GM18909 (cell line): Measurements from ENCODE around the gene KCNAB1.

ENCODE experiments used
- ATAC-seq: cut with Tn5 transposase; IDR thresholded peaks from one replicate; pipeline ENCODE4 v1.9.1; 2021; ENCODE audit warnings: mild to moderate bottlenecking; ENCODE audit not compliant: unreplicated experiment, poor library complexity

Gene KCNAB1

DNA sequence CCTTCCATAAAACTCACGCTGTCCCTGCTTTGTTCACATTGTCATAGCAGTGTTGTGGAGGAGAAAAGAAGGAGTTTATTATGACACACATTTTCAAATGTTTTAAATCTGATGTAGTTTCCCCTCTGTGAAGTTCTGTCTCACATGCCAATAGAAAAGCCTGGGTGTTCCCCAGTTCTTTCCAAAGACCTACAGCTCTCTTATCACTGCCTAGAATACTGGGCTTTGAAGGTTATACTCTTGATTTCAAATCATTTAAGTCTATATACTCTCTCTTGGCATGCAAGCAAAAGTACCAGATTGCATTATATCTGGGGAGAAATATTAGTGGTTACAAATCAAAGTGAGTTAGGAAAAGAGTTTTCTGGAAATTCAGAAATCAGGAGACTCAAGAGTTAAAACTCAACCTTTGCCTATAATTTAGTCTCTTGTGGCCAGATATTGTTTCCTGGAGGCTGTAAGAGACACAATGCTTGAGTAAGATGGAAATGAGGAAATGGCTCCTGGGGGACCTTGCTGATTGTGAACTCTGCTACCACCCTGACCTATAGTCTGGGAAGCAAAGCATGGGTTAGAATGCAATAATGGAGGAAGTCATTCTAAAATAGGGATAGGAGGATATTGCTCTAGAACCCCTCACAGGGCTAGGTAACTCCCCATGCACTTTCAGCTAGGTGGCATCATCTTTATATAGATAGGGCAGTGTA lies 182.8 kb downstream of the KCNAB1 start:
- no peak for ATAC-seq

GRCh38 chr3:156304406-156304805 lies 184.0 kb downstream of the KCNAB1 start:
- no peak for ATAC-seq

DNA sequence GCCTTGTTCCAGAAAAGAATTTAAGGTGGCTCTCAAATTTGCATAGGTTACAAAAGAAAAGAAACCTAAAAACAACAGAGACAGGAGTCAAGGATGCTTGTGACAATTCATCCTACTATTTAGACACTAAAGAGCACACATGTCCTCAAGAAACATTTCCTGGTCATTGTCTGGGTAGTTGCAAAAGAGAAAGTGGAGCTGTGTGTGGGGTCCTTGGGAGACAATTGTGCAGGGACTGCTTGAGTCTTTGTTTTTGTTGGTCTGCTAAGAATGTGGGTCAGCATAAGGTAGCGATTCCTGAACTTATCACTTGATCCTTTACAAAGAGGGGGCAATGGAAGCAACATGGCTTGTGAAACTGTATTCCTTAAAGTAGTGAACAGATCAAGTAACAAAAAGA lies 185.3 kb downstream of the KCNAB1 start:
- ATAC-seq: no peak

- ATAC-seq: no peak
These were observed 187.3 kb downstream of the KCNAB1 start for GRCh38 chr3:156307704-156308103.

DNA sequence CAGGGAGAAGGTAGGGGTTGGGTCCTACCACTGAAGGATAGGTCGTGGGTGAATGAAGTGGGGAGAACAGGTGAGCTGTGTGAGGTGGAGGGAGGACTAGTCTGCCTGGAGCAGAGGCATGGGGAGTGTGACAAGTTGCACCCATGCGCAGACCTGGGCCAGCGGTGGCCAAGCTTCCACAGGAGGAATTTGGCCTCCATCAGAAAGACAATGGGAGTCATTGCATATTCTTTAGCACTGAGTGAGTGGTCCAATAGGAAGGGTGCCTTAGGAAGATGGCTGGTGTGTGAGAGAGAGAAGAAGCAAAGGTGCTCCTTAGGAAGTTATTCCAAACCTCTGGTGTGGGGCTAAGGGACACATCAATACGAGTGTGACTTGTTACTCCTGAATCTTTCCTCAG lies 191.1 kb downstream of the KCNAB1 start:
- no peak for ATAC-seq

DNA sequence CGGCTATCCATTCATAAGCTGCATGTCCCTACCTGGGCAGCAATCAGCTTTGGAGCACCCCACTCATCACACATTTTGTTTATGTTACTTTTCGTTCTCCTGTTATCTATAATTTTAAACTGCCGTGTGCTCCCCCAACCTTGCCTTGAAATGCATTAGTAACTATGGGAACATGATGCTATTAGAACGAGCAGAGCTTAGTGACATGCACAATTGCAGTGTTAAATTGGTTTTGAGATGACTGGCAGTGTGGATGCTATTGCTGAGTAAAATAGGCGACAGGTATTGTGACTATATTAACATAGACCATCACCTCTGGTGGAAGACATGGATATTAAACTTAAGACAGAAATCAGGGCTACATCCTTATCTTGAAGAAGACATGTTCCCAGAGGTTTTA lies 191.6 kb downstream of the KCNAB1 start:
- no peak for ATAC-seq

- no peak for ATAC-seq
These were observed 195.7 kb downstream of the KCNAB1 start for GRCh38 chr3:156316076-156316475.

DNA sequence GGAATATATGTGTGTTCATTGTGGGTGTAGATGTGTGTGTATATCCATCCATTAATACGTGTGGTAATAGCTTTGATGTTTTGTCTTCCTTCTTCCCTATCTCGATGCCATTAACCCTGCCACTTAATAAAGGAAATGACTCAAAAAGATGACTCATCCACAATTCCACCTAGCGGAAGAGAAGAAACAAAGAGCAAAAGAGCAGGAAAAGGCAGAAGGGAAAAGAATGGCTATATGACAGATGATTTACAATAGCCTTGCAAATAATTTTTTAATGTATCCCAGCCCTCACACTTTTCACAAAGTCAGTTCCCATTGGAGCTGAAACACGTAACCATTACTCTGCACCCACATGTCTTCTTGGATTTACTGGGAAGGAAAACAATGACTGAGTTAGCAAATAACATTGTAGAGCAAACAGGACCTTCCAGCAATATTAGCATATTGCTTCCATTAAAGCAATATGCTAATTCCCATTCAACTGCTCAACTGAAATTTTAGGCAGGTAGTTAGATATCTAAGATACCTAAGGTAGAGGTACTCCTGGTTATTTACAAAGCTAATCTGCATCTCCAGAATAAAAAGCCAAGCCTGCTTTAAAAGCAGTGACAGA lies 197.2 kb downstream of the KCNAB1 start:
- no peak for ATAC-seq

DNA sequence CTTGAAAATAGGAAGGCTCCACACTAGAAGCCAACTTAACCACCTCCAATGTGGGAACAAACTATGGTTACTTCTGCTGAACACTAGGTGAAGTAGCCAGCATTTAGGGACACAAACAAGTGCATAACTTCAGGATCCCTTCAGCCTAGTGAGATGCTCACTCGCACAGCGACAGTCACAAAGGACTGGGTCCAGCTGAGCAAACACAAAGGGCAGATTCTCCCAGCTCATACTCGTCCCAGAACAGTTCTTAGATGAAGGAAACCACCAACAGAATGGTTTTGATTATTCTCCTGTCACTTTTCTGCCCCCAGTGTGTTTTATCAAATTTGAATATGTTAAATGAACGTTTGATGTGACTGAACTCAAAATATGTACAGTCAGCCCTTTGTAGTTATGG lies 201.6 kb downstream of the KCNAB1 start:
- ATAC-seq: no peak

DNA sequence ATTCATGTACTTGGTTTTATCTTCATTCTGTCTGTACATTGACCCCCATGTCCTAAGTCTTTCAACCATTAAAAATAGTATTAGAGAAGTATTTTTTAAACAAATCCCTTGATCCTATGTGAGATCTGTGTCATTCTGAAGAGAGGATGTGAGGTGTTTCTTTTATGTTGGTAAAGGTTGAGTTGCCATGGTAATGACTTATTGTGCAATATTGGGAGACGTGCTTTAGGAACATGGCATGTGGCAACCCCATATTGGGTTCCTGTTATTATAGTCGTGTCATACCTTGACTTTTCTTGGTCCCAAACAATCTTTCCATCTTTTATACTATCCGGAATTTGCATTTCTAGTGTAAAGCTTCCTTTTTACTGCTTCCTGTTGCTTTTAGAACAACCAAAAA lies 203.1 kb downstream of the KCNAB1 start:
- ATAC-seq: no peak

- ATAC-seq: no peak
These were observed 210.0 kb downstream of the KCNAB1 start for GRCh38 chr3:156330415-156330814.

DNA sequence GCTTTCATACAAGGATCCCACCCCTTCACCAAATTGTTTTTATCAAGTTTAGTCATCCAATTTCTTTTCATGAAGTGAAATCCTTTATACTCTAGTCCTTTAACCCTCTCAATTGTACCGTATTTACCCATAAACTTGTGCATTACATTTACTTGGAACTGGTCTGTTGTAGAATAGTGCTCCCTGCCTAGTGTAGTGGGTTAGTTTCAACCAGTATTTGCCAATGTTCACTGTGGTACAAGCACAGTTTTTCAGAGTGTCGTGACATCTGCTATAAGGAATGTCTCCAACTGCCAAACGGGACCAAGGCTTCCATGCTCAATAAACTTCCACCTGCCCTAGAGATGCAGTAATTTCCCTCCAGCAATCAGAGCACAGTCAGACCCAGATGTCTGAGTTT lies 211.9 kb downstream of the KCNAB1 start:
- no peak for ATAC-seq

DNA sequence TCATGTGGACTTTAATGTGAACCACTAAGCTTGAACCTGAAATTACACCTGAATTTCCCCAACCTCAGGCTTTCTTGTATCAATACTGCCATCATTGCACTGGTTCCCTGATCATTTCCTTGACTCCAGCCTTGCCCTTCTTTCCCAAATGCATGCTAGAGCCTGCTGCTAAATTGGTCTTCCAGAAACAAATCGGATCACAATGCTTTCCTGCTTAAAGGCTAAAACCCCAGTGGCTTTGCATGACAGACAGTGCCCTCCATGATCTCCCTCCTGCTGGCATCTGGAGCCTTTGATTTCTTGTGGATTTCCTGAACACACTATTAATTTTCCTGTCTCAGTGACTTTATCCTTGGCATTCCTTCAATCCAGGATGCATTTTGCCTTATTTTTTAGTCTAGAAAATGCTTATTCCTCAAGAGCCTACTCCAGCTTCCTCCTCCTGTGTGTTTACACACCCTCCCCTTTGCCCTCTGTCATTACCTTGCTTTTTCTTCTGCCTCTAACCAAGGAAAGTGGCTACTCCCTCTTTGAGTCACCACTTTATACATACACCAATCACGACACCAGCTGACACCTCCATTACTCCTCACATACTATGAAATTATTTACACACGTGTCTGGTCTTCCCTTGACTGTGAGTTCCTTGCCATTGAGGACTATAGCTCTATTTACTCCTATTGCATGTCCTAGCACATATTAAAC lies 214.6 kb downstream of the KCNAB1 start:
- ATAC-seq: no peak

- ATAC-seq: no peak
These were observed 219.1 kb downstream of the KCNAB1 start for GRCh38 chr3:156339491-156339890.

DNA sequence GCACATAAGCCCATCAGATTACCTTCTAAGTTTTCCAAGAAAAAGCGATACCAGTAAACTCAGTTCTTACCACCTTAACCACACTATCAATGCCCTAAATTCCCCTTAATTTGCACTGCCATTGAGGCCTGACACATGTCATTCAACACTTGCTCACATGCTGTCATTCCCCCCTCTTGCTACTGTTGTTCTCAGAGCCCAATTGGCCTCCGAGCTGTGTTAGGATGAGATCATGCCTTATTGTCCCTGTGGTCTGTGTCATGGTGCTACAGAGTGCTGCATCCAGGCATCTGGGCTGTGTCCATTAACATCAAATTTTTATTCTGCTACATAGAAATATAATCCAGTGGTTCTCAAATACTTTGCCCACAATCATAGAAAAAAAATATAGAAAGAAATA lies 221.0 kb downstream of the KCNAB1 start:
- no peak for ATAC-seq

GRCh38 chr3:156341831-156342416 lies 221.5 kb downstream of the KCNAB1 start:
- peak; percentile 99 for ATAC-seq

DNA sequence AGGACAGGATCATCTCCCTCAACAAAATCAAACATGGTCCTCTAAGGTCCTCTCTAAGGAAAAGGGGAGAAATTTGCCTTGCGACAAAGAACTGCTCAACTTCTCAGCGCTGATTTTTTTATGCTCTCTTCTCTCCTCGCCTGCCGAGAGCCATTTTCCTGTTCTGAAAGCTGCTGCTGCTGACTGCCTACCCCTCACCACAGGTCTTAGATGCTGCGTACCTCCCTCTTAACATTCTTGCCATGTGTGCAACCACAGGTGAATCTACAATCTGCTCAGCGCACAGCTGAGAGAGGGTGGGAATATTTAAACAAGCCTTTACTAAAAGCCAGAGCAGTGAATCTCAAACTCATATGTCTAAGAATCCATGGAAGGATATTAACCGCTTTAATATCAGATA lies 223.8 kb downstream of the KCNAB1 start:
- no peak for ATAC-seq

DNA sequence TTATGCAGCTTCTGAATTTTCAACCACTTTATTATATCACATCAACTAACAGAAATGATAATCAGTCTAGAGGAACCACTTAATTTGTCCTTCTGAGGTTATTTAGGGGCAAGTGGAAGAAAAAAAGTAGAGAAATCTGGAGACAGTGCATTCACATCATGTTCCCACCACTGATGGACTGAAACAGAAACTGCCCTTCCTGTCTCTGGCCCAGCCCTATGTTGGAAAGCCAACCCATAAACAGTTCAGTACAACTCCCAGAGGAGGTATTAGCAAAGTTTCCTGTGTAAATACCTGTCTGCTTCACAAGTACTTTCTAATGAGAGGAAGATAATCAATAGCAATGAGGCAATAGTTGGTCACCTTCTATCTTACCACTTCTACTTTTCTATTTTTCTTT lies 228.7 kb downstream of the KCNAB1 start:
- ATAC-seq: no peak

GRCh38 chr3:156349978-156350377 lies 229.6 kb downstream of the KCNAB1 start:
- ATAC-seq: no peak

- ATAC-seq: no peak
These were observed 230.4 kb downstream of the KCNAB1 start for GRCh38 chr3:156350781-156351180.

- ATAC-seq: no peak
These were observed 231.4 kb downstream of the KCNAB1 start for GRCh38 chr3:156351783-156352182.
